A673 (cell line): ENCODE data around the gene ARL4C. TPM values are rescaled to one million over a fixed set of nuclear protein-coding genes. Genes with fewer than 3 reads are reported as not detected.

ENCODE experiments used
- BruUV-seq: library from RNA; stranded (reverse); fragments of 400-500 nt; replicated peaks from 2 replicates; lab custom pipeline; 2021; lab: Mats Ljungman, UMichigan
- CTCF ChIA-PET: fragments of 300-600 bp; sonication (Branson Sonifier 250); formaldehyde crosslinking; loops from one replicate; lab custom pipeline; 2022; ENCODE audit warnings: antibody characterized with exemption; lab: Charles Lee
- POLR2A ChIA-PET: fragments of 300-600 bp; sonication (Branson Sonifier 250); formaldehyde crosslinking; loops from one replicate; lab custom pipeline; 2022; ENCODE audit warnings: antibody characterized with exemption; ENCODE audit not compliant: low non-redundant PET; lab: Charles Lee
- DNase-seq: peaks from one replicate; pipeline ENCODE4 v3.0.0-alpha.2; 2015; ENCODE audit warnings: low spot score
- H3K27ac ChIP-seq: fragments of 200-600 bp; sonication (generic); 2 replicates; pipeline ENCODE4 v1.5.1; 2016; ENCODE audit warnings: mixed run types, low read depth, mild to moderate bottlenecking, mixed read lengths, antibody characterized with exemption, low read length; ENCODE audit not compliant: poor library complexity, severe bottlenecking
- H3K27me3 ChIP-seq: fragments of 200-600 bp; sonication (generic); replicated peaks from 2 replicates; pipeline ENCODE4 v1.6.1; 2017; ENCODE audit warnings: mixed run types, low read depth, mild to moderate bottlenecking, mixed read lengths, antibody characterized with exemption, low read length; ENCODE audit not compliant: insufficient read depth, poor library complexity
- H3K36me3 ChIP-seq: fragments of 200-600 bp; sonication (generic); 2 replicates; pipeline ENCODE4 v1.6.1; 2016; ENCODE audit warnings: mixed run types, mild to moderate bottlenecking, mixed read lengths, antibody characterized with exemption, low read length; ENCODE audit not compliant: insufficient read depth, poor library complexity, severe bottlenecking
- H3K4me1 ChIP-seq: fragments of 200-600 bp; sonication (generic); 2 replicates; pipeline ENCODE4 v1.6.1; 2017; ENCODE audit warnings: mixed run types, mild to moderate bottlenecking, mixed read lengths, antibody characterized with exemption, low read length; ENCODE audit not compliant: insufficient read depth, poor library complexity, severe bottlenecking
- H3K4me3 ChIP-seq: fragments of 200-600 bp; sonication (generic); 2 replicates; pipeline ENCODE4 v1.5.1; 2016; ENCODE audit warnings: low read depth, mixed run types, mild to moderate bottlenecking, mixed read lengths, low read length; ENCODE audit not compliant: poor library complexity, severe bottlenecking
- H3K9me3 ChIP-seq: fragments of 200-600 bp; sonication (generic); 2 replicates; pipeline ENCODE4 v1.6.1; 2016; ENCODE audit warnings: mixed run types, low read depth, mild to moderate bottlenecking, mixed read lengths, antibody characterized with exemption, low read length; ENCODE audit not compliant: poor library complexity, severe bottlenecking
- CTCF ChIP-seq: fragments of 300-800, 200-600 bp; sonication (generic); conservative IDR thresholded peaks from 2 replicates; pipeline ENCODE4 v1.5.1; 2017; ENCODE audit warnings: low read depth, mild to moderate bottlenecking, antibody characterized with exemption, low read length, moderate library complexity, mixed read lengths
- EZH2 ChIP-seq: fragments of 200-600 bp; sonication (generic); IDR thresholded peaks from 2 replicates; pipeline ENCODE4 v1.6.1; 2017; ENCODE audit warnings: borderline replicate concordance, low read depth, mild to moderate bottlenecking, mixed read lengths, antibody characterized with exemption, low read length; ENCODE audit not compliant: poor library complexity, severe bottlenecking
- intact Hi-C: fragments of 100-400 bp; cut with micrococcal nuclease; formaldehyde crosslinking; loops from one replicate; pipeline ENCODE4 v1.10.0; 2022; ENCODE audit not compliant: unreplicated experiment
- total RNA-seq: library from RNA; stranded (reverse); gene quantifications from 2 replicates; pipeline ENCODE4 v1.2.3, GENCODE V29; 2021

The ARL4C gene
- total RNA-seq, 1 experiment from 2014 or later, result 3.0 TPM

- H3K36me3 ChIP-seq, result no peaks in the 10 kb centered on the region
- CTCF ChIA-PET, result no interaction called here
- DNase-seq, result no peak
- H3K27me3 ChIP-seq, result no peaks in the 10 kb centered on the region
- H3K27ac ChIP-seq, result no peak overlapping the region
- no peaks in the 10 kb centered on the region for H3K9me3 ChIP-seq
- POLR2A ChIA-PET, result no interaction called here
- H3K4me1 ChIP-seq, result no peaks in the 10 kb centered on the region
- intact Hi-C loops, result no loop called here
- no TSS peak for BruUV-seq
- TF ChIP-seq CTCF (no peak), EZH2 (no peak)
- no peak overlapping the region for H3K4me3 ChIP-seq
Measured at GRCh38 chr2:234464291-234464645, 32.6 kb downstream of the ARL4C start.

- no peak overlapping the region for H3K4me3 ChIP-seq
- no peaks in the 10 kb centered on the region for H3K4me1 ChIP-seq
- intact Hi-C loops, result no loop called here
- no peaks in the 10 kb centered on the region for H3K36me3 ChIP-seq
- POLR2A ChIA-PET, result no interaction called here
- no peak for TF ChIP-seq EZH2
- TF ChIP-seq CTCF, result no peak
- H3K9me3 ChIP-seq, result no peaks in the 10 kb centered on the region
- CTCF ChIA-PET, result no interaction called here
- DNase-seq, result no peak
- no peaks in the 10 kb centered on the region for H3K27me3 ChIP-seq
- no TSS peak for BruUV-seq
- H3K27ac ChIP-seq, result no peak overlapping the region
Measured at GRCh38 chr2:234463626-234464290, 33.1 kb downstream of the ARL4C start.

GRCh38 chr2:234462218-234462992, 34.5 kb downstream of the ARL4C start:
- no peaks in the 10 kb centered on the region for H3K36me3 ChIP-seq
- no peaks in the 10 kb centered on the region for H3K4me1 ChIP-seq
- intact Hi-C loops, result no loop called here
- TF ChIP-seq EZH2 (no peak), CTCF (no peak)
- CTCF ChIA-PET, result no interaction called here
- H3K27me3 ChIP-seq, result no peaks in the 10 kb centered on the region
- no peak for DNase-seq
- H3K27ac ChIP-seq, result no peak overlapping the region
- no TSS peak for BruUV-seq
- POLR2A ChIA-PET, result no interaction called here
- H3K9me3 ChIP-seq, result no peaks in the 10 kb centered on the region
- H3K4me3 ChIP-seq, result no peak overlapping the region
